Activated naive CD8-positive, alpha-beta T cell treated with anti-CD3 and anti-CD28 coated beads, Interleukin-2, amount 50 U/mL, for 24 hours (primary cell): Measurements from ENCODE around the gene CORO2A.
A peak's percentile ranks its signal among the peaks of the same experiment; 100 is the strongest.

Experiments
- ATAC-seq: fragments of 150-1000 bp; cut with Tn5 transposase; one replicate; pipeline ENCODE4 v1.10.0; 2021
- DNase-seq: peaks from one replicate; pipeline ENCODE4 v3.0.0; 2021
- H3K27ac Mint-ChIP-seq: one replicate; pipeline ENCODE4 v1.8.0; 2021; ENCODE audit warnings: mild to moderate bottlenecking, mixed read lengths
- H3K27me3 Mint-ChIP-seq: one replicate; pipeline ENCODE4 v1.8.0; 2021; ENCODE audit warnings: mixed read lengths
- H3K36me3 Mint-ChIP-seq: one replicate; pipeline ENCODE4 v1.8.0; 2021; ENCODE audit warnings: low read depth, mixed read lengths
- H3K4me1 Mint-ChIP-seq: one replicate; pipeline ENCODE4 v1.8.0; 2021; ENCODE audit warnings: mixed read lengths
- H3K4me3 Mint-ChIP-seq: one replicate; pipeline ENCODE4 v1.8.0; 2021; ENCODE audit warnings: mild to moderate bottlenecking, moderate library complexity, mixed read lengths
- H3K9me3 Mint-ChIP-seq: one replicate; pipeline ENCODE4 v1.8.0; 2021; ENCODE audit warnings: mixed read lengths

Gene CORO2A, protein sequence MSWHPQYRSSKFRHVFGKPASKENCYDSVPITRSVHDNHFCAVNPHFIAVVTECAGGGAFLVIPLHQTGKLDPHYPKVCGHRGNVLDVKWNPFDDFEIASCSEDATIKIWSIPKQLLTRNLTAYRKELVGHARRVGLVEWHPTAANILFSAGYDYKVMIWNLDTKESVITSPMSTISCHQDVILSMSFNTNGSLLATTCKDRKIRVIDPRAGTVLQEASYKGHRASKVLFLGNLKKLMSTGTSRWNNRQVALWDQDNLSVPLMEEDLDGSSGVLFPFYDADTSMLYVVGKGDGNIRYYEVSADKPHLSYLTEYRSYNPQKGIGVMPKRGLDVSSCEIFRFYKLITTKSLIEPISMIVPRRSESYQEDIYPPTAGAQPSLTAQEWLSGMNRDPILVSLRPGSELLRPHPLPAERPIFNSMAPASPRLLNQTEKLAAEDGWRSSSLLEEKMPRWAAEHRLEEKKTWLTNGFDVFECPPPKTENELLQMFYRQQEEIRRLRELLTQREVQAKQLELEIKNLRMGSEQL

DNA sequence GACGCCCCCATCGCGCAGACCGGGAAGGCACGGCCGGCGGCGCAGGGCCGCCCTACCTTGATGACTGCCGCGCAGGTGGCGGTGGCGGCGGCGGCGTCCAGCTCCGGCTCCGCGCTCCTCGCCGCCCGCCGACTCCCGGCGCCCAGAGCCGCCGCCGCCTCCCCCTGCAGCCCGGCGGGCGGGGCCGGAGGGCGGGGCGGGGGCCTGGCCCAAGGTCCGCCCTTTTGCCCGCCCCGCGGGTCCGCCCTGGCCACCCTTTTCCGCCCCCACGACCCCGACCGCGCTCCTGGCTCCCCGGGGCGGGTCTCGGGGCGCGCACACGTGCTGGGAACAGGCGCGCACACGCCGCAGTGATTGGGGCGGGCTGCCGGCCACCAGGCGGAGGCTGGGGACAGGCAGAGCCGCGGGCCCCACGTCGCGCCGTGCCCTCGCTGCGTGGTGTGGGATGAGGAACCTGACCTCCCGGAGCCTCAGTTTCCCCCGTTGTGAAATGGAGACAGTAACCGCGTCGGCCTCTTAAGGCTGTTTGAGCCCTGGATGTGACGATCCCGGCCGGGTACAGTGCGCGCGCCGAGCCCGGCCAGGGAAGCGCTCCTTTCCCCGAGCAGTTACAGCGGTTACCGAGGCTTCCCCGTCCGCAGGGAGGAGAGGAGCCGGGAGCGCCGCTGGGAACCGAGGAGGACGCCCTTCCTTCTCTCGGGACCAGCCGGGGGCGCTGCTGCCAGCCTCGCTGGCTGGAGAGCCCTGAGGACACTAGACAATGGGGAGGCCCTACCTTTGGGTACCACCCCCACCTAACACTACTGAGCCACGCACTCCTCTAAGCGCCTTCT lies at the start of gene CORO2A:
Gene CORO2A, minus strand, starts transcription at position 135 of the 833 bp plus-strand sequence. CDS start 34,977 bp downstream, outside the sequence.
- H3K27me3 Mint-ChIP-seq, result no peaks in the 10 kb centered on the region
- H3K36me3 Mint-ChIP-seq, result no peaks in the 10 kb centered on the region
- peaks cover 24% of the 10 kb centered on the region for H3K4me1 Mint-ChIP-seq
- ATAC-seq (peak; percentile 77), DNase-seq (peak; percentile 77)
- H3K27ac Mint-ChIP-seq, result peak within 1 kb of the TSS; percentile 31
- peak within 1 kb of the TSS; percentile 79 for H3K4me3 Mint-ChIP-seq
- no peaks in the 10 kb centered on the region for H3K9me3 Mint-ChIP-seq

DNA sequence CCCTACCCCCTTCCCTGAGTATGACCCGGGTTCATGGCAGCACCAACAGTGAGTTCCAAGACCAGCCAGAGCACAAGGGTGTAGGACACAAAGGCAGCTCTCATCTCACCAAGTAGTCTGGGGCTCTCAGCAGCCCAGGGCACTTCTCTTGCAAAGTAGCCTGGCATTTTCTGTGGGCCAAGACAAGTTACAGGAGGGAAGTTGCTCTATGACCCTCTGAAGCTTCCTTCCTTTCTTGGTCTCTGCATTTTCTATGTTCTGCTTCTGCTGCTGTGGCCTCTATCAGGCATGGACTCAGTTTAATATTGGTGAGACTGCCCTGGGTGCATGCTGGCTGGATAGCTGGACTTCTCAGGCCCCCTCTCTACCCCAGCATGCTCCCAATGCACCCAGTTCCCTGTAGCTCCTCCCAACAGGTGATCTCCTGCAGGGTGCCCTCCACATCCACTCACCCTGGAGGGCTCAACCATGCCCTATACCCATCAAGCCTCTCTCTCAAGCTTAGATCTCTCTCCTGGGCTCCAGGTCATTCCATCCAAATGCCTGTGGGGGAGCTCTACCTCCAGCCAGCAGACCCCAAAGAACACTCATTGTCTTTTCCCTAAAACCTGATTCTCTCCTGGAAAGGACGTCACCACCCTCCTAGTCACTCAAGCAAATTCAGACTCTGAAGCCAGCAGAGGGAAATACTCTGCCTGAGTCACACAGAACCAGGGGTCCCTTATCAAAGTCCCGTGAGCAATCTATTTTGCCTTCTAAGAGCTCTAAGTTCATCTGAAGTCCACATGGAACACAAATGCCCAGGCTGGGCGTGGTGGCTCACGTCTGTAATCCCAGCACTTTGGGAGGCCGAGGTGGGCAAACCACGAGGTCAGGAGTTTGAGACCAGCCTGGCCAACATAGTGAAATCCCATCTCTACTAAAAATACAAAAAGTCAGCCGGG lies 49.2 kb upstream of the CORO2A start:
- DNase-seq, result no peak
- ATAC-seq, result no peak
- no peaks in the 10 kb centered on the region for H3K27me3 Mint-ChIP-seq
- no peaks in the 10 kb centered on the region for H3K9me3 Mint-ChIP-seq
- no peak overlapping the region for H3K27ac Mint-ChIP-seq
- H3K36me3 Mint-ChIP-seq, result no peaks in the 10 kb centered on the region
- no peaks in the 10 kb centered on the region for H3K4me1 Mint-ChIP-seq
- H3K4me3 Mint-ChIP-seq, result no peak overlapping the region

DNA sequence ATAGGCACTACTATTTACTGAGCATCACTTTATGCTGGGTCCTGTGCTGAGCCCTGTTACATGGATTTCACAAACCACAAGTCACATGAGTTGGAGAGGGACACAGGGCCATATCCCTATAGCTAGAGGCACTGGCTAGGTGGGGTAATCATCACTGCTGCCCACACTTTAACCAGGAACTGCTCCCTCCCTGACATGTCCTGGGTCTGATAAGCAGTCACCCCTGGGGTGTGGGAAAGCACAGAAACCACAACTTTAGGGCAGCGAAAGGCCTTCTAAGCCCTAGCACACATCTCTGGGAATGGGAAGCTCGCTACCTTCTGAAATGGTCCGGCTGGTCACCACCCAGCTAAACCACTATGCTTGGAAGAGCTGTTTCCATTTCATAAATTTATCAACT lies 48.0 kb upstream of the CORO2A start:
- Mint-ChIP-seq H3K27ac (no peak overlapping the region), H3K4me3 (no peak overlapping the region), H3K36me3 (no peaks in the 10 kb centered on the region), H3K9me3 (no peaks in the 10 kb centered on the region), H3K4me1 (no peaks in the 10 kb centered on the region), H3K27me3 (no peaks in the 10 kb centered on the region)
- DNase-seq, result no peak
- ATAC-seq, result no peak

DNA sequence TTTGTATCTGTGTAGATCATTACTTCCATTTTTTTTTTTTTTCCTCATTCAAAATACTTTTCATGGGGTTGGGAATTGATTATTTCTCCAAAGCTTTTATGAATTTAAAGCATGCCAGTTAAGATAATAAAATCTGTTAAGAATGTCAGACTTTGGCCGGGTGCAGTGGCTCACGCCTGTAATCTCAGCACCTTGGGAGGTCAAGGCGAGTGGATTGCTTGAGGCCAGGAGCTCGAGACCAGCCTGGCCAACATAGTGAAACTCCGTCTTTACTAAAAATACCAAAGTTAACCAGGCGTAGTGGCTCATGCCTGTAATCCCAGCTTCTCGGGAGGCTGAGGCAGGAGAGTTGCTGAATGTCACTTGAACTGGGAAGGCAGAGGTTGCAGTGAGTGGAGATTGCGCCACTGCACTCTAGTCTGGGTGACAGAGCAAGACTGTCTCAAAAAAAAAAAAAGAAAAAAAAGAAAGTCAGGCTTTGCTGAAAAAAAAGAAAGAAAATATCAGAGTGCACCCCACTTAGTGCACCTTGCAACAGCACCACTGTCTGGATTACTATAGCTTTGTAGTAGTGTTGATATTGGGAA lies 44.6 kb upstream of the CORO2A start:
- Mint-ChIP-seq H3K27ac (no peak overlapping the region), H3K9me3 (no peaks in the 10 kb centered on the region)
- no peak for DNase-seq

DNA sequence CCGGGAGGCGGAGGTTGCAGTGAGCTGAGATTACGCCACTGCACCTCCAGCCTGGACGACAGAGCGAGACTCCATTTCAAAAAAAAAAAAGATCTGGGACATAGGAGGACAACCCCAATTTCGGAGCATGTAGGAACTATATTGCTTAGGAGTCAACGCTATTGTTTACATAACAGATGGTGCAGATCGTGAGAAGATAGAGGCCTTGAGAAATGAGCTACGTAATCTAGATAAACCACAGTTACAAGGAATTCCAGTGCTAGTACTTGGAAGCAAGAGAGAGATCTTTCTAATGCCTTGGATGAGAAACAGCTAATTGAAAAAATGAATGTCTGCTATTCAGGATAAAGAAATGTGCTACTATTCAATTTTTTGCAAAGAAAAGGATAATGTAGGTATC lies 42.7 kb upstream of the CORO2A start:
- no peaks in the 10 kb centered on the region for H3K27me3 Mint-ChIP-seq
- DNase-seq, result no peak
- no peaks in the 10 kb centered on the region for H3K4me1 Mint-ChIP-seq
- no peak for ATAC-seq
- no peaks in the 10 kb centered on the region for H3K36me3 Mint-ChIP-seq
- no peak overlapping the region for H3K4me3 Mint-ChIP-seq
- no peaks in the 10 kb centered on the region for H3K9me3 Mint-ChIP-seq
- no peak overlapping the region for H3K27ac Mint-ChIP-seq

More for the DNA sequence above, 44.6 kb upstream of the CORO2A start:
- Mint-ChIP-seq H3K4me1 (no peaks in the 10 kb centered on the region), H3K27me3 (no peaks in the 10 kb centered on the region), H3K4me3 (no peak overlapping the region), H3K36me3 (no peaks in the 10 kb centered on the region)
- ATAC-seq, result no peak

DNA sequence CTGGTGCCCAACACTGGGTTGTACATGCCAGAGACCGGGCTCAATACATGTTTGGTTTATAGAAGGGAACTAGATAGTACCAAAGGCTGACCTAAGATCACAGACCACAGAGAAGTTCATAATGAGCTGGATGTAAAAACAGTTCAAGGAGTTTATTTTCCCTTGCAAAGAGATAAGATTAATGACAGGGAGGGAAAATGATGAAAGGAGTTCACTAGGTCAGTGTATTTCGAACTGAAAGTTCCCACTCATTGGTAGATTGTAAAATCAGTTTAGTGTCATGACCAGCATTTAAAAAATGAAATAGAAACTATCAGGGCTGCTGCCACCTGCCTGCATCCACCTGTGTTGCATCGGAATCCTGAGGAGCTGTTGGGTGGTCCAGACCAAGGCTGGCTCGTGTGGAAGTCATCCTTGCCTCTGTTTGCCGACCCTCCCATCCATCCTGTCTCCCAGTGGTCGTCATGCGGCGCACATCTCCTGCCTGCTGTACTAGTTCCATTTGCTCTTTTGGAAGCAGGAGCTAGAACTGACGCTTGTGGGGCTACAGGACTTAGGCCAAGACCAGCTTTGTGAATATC lies 41.9 kb upstream of the CORO2A start:
- Mint-ChIP-seq H3K9me3 (no peaks in the 10 kb centered on the region), H3K27ac (no peak overlapping the region), H3K4me1 (no peaks in the 10 kb centered on the region), H3K27me3 (no peaks in the 10 kb centered on the region), H3K36me3 (no peaks in the 10 kb centered on the region), H3K4me3 (no peak overlapping the region)
- DNase-seq (no peak), ATAC-seq (no peak)

DNA sequence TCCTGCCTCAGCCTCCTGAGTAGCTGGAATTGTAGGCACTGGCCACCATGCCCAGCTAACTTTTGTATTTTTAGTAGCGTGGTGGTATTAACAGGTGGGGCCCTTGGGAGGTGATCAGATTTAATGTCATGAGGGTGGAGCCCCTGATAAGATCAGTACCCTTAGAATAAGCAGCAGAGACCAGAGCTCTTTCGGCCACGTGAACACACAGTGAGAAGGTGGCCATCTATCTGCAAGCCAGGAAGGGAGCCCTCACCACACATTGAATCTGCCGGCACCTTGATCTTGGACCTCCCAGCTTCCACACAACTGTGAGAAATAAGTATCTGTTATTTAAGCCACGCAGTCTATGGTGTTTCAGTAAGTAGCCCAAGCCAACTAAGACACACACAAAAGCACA lies 40.5 kb upstream of the CORO2A start:
- Mint-ChIP-seq H3K36me3 (no peaks in the 10 kb centered on the region), H3K27me3 (no peaks in the 10 kb centered on the region), H3K27ac (no peak overlapping the region), H3K4me3 (no peak overlapping the region), H3K4me1 (no peaks in the 10 kb centered on the region), H3K9me3 (no peaks in the 10 kb centered on the region)
- no peak for DNase-seq
- no peak for ATAC-seq

DNA sequence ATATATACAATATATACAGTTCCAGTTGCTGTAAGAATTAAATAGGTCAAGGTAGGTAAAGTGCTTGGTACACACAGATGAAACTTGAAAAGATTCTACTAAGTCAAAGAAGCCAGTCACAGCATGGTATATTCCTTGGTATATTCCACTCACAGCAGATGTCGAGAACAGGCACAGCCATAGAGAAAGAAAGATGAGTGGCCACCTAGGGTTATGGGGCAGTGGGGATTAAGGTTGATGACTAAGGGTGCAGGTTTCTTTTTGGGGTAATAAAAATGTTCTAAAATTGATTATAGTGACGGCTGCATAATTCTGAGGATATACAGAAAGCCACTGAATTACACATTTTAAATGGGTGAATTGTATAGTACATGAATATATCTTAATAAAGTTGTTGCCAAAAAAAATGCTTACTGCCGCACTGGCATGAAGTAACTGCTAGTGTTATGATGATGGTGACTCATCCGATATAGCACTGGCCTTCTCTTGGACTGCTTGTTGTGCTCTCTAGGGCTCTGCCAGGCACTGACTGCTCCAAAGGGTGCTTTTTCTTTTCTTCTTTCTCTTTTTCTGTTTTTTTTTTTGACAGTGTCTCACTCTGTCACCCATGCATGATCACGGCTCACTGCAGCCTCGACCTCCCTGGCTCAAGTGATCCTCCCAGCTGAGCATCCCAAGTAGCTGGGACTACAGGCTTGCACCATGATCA lies 39.5 kb upstream of the CORO2A start:
- DNase-seq (no peak), ATAC-seq (no peak)
- H3K4me3 Mint-ChIP-seq, result no peak overlapping the region
- no peaks in the 10 kb centered on the region for H3K9me3 Mint-ChIP-seq
- no peak overlapping the region for H3K27ac Mint-ChIP-seq
- H3K27me3 Mint-ChIP-seq, result no peaks in the 10 kb centered on the region
- H3K36me3 Mint-ChIP-seq, result no peaks in the 10 kb centered on the region
- no peaks in the 10 kb centered on the region for H3K4me1 Mint-ChIP-seq

DNA sequence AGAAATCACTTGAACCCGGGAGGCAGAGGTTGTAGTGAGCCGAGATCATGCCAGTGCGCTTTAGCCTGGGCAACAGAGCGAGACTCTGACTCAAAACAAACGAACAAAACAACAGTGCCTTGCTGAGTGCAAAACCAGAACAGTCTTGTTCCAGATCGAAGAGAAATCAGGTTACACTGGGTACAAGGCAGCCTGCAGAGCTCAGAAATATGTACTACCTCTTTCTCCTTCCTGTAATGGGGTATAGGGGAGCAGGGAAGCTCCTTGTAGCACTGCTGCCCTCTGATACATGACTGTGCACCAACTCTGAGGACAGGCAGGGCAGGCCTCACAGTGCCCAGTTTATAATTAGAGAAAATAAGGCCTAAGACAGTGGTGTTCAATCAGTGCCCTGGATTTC lies 38.4 kb upstream of the CORO2A start:
- Mint-ChIP-seq H3K4me1 (no peaks in the 10 kb centered on the region), H3K27ac (no peak overlapping the region), H3K9me3 (no peaks in the 10 kb centered on the region), H3K4me3 (no peak overlapping the region), H3K36me3 (no peaks in the 10 kb centered on the region), H3K27me3 (no peaks in the 10 kb centered on the region)
- ATAC-seq (no peak), DNase-seq (no peak)

DNA sequence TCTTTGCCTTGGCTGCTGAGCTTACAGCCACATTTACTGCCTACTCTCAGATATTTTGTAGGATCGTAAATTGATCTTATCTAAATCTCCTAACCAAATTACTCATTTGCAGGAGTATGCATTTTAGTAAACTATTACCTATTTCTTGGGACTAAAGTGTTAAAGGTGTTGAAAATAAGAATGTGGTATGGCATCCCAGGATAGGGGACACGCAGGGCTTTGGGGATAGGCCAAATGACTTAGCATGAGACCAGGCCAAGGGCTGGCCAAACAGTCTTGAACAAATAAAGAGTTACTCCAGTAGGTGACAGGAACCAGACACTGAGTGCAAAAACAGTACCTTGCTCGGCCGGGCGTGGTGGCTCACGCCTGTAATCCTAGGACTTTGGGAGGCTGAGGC lies 37.9 kb upstream of the CORO2A start:
- H3K36me3 Mint-ChIP-seq, result no peaks in the 10 kb centered on the region
- ATAC-seq (no peak), DNase-seq (no peak)
- no peak overlapping the region for H3K27ac Mint-ChIP-seq
- no peaks in the 10 kb centered on the region for H3K9me3 Mint-ChIP-seq
- no peaks in the 10 kb centered on the region for H3K27me3 Mint-ChIP-seq
- no peak overlapping the region for H3K4me3 Mint-ChIP-seq
- H3K4me1 Mint-ChIP-seq, result no peaks in the 10 kb centered on the region

DNA sequence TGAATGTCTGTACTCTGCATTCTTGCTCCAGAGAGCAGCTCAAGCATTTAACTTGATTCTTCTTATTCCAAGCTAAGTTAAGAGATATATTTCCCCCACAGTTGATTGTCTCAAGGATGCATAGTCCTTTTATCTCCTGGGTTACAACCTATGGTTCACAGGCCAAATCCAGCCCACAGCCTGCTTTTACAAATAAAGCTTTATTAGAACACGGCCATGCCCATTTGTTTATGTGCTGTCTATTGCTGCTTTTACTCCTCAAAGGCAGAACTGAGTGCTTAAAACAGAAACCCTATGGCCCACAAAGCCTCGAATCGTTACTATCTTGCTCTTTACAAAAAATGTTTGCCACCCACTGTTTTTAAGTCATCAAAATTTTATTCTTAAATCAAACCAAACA lies 37.2 kb upstream of the CORO2A start:
- no peak for DNase-seq
- Mint-ChIP-seq H3K27ac (no peak overlapping the region), H3K36me3 (no peaks in the 10 kb centered on the region), H3K4me3 (no peak overlapping the region), H3K4me1 (no peaks in the 10 kb centered on the region), H3K9me3 (no peaks in the 10 kb centered on the region), H3K27me3 (no peaks in the 10 kb centered on the region)
- no peak for ATAC-seq

DNA sequence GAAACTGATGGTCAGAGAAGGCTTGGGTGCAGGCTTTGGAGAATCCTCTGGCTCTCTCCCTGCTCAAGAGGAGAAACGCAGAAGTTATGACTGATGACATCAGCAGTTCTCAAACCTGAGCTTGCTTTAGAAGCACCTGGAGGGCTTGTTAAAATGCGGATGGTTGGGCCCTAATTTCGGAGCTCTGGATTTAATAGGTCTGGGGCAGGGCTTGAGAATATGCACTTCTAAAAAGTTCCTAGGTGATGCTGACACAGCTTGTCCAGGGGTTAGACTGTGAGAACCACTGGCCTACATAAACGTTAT lies 36.6 kb upstream of the CORO2A start:
- Mint-ChIP-seq H3K4me3 (no peak overlapping the region), H3K27me3 (no peaks in the 10 kb centered on the region), H3K27ac (no peak overlapping the region), H3K9me3 (no peaks in the 10 kb centered on the region), H3K4me1 (no peaks in the 10 kb centered on the region), H3K36me3 (no peaks in the 10 kb centered on the region)
- DNase-seq (no peak), ATAC-seq (no peak)

DNA sequence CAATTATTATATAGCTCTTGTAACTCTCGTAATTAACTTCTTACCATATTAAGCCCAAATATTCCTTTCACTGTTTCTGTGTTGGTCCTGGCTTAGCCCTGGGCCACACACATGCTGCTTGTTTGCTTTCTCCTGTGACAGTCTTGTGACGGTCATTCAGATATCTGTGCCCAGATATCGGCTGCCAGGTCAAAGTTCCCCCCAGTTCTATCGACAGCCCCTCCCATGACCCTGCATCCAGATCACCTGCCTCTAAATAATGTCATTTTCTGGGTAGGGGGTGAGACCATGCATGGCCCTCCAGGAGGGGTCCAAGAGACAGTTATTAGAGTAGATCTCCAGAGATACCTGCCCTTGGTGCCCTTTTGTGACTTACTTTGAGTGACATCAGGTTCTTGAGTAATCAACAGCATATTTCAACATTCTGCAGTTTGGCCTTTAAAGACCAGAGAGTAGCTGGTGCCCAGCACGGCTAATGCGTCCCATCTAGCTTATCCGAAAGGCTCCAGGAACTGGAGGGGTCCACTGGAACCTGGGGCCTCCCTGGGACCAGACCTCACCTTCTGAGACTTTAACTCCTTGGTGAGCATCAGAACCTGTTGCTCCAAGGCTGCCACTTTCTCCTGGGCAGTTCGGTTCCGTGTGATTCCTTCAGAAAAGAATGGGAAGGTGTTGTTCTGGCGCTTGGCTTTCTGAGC lies 36.1 kb upstream of the CORO2A start:
- Mint-ChIP-seq H3K4me1 (no peaks in the 10 kb centered on the region), H3K36me3 (no peaks in the 10 kb centered on the region), H3K4me3 (no peak overlapping the region), H3K27ac (no peak overlapping the region), H3K9me3 (no peaks in the 10 kb centered on the region), H3K27me3 (no peaks in the 10 kb centered on the region)
- DNase-seq (no peak), ATAC-seq (no peak)
